Measurements from ENCODE around the gene ATG7. TPM values are rescaled to one million over a fixed set of nuclear protein-coding genes. Genes with fewer than 3 reads are reported as not detected.

Gene ATG7
- total RNA-seq, 1 donor: 92.4 TPM

DNA sequence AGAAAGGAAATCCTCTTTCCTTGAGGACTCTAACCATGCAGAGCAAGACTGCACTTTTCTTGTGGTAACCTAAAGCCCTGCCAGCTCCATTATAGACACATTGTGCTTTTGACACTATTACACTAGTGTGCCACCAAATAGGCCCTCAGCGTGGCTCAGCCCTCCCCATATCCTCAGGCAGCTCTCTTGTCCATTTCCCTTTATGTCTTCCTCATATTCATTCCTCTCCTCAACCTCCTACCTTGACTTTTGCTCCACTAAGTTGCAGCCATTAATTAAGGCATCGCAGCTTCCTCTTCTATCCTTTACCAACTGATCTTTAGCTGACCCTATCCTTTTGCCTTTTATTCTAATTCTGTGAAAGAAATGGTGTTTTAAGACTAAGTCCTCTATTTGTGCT is 3.7 kb downstream of the ATG7 start:
- Histone ChIP-seq H3K27me3 (ENCODE audit: insufficient read depth, low read length) (no peaks in the 10 kb centered on the region), H3K4me3 (ENCODE audit: low read length) (no peak overlapping the region), H3K9me3 (ENCODE audit: low read depth, low read length) (no peaks in the 10 kb centered on the region), H3K4me1 (ENCODE audit: insufficient read depth, low read length) (peaks cover 68% of the 10 kb centered on the region)

GRCh38 chr3:11276901-11277300 is 4.7 kb downstream of the ATG7 start:
- H3K27me3 ChIP-seq (ENCODE audit: insufficient read depth, low read length): no peaks in the 10 kb centered on the region
- no peak overlapping the region for H3K4me3 ChIP-seq (ENCODE audit: low read length)
- H3K4me1 ChIP-seq (ENCODE audit: insufficient read depth, low read length): peaks cover 72% of the 10 kb centered on the region
- no peaks in the 10 kb centered on the region for H3K9me3 ChIP-seq (ENCODE audit: low read depth, low read length)

- no peaks in the 10 kb centered on the region for H3K27me3 ChIP-seq (ENCODE audit: insufficient read depth, low read length)
- H3K4me3 ChIP-seq (ENCODE audit: low read length): no peak overlapping the region
- H3K4me1 ChIP-seq (ENCODE audit: insufficient read depth, low read length): peaks cover 63% of the 10 kb centered on the region
- no peaks in the 10 kb centered on the region for H3K9me3 ChIP-seq (ENCODE audit: low read depth, low read length)
Observed at GRCh38 chr3:11282250-11283138, 10.3 kb downstream of the ATG7 start.

GRCh38 chr3:11283139-11283475 is 10.9 kb downstream of the ATG7 start:
- H3K9me3 ChIP-seq (ENCODE audit: low read depth, low read length): no peaks in the 10 kb centered on the region
- H3K27me3 ChIP-seq (ENCODE audit: insufficient read depth, low read length): no peaks in the 10 kb centered on the region
- H3K4me1 ChIP-seq (ENCODE audit: insufficient read depth, low read length): peaks cover 68% of the 10 kb centered on the region
- H3K4me3 ChIP-seq (ENCODE audit: low read length): no peak overlapping the region

DNA sequence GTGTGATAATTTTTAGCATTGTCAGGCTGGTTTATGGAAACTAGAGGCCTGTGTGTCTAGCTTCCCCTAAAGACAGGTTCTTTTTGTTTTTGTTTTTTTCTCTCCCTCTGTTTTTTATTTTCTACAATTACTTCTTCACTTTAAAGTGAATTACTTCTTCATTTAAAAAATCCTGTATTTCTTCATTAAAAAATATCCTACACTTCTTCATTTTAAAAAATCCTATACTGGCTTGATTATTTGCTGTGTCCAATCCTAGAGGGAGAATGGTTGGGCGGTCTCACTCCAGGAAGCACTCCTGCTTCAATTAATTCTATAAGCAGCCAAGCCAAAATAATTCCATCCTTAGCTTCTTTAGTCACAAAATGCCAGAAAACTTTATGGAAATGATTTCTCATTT is 11.8 kb downstream of the ATG7 start:
- peaks cover 67% of the 10 kb centered on the region for H3K4me1 ChIP-seq (ENCODE audit: insufficient read depth, low read length)
- H3K27me3 ChIP-seq (ENCODE audit: insufficient read depth, low read length): no peaks in the 10 kb centered on the region
- H3K4me3 ChIP-seq (ENCODE audit: low read length): no peak overlapping the region
- no peaks in the 10 kb centered on the region for H3K9me3 ChIP-seq (ENCODE audit: low read depth, low read length)

- Histone ChIP-seq H3K27me3 (ENCODE audit: insufficient read depth, low read length) (no peaks in the 10 kb centered on the region), H3K9me3 (ENCODE audit: low read depth, low read length) (no peaks in the 10 kb centered on the region), H3K4me1 (ENCODE audit: insufficient read depth, low read length) (peaks cover 78% of the 10 kb centered on the region), H3K4me3 (ENCODE audit: low read length) (no peak overlapping the region)
Observed at GRCh38 chr3:11285471-11285870, 13.3 kb downstream of the ATG7 start.

- Histone ChIP-seq H3K4me1 (ENCODE audit: insufficient read depth, low read length) (peaks cover 78% of the 10 kb centered on the region), H3K27me3 (ENCODE audit: insufficient read depth, low read length) (no peaks in the 10 kb centered on the region), H3K4me3 (ENCODE audit: low read length) (no peak overlapping the region), H3K9me3 (ENCODE audit: low read depth, low read length) (no peaks in the 10 kb centered on the region)
Observed at GRCh38 chr3:11287404-11287803, 15.2 kb downstream of the ATG7 start.

DNA sequence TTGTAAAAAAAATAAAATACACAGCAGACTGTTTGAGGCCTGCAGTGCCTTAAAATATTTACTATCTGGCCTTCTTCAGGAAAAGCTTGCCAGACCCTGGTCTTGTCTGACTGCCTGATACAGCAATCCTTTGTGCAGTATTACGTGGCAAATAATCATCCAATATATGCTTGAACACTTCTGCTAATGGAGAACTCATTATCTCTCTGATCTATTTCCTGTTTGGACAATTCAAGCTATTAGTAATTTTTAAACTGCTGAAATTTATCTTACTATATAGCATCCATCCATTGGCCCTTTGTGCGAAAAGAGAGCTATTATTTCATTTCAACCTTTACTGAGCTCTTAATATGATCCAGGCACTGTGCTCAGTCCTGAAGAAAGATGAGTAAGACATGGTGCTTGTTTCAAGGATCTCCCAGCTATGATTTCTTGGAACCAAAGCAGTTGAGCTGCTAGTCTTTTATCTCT is 15.9 kb downstream of the ATG7 start:
- H3K4me1 ChIP-seq (ENCODE audit: insufficient read depth, low read length): peaks cover 71% of the 10 kb centered on the region
- no peak overlapping the region for H3K4me3 ChIP-seq (ENCODE audit: low read length)
- H3K9me3 ChIP-seq (ENCODE audit: low read depth, low read length): no peaks in the 10 kb centered on the region
- no peaks in the 10 kb centered on the region for H3K27me3 ChIP-seq (ENCODE audit: insufficient read depth, low read length)

- peaks cover 64% of the 10 kb centered on the region for H3K4me1 ChIP-seq (ENCODE audit: insufficient read depth, low read length)
- no peak overlapping the region for H3K4me3 ChIP-seq (ENCODE audit: low read length)
- no peaks in the 10 kb centered on the region for H3K27me3 ChIP-seq (ENCODE audit: insufficient read depth, low read length)
- H3K9me3 ChIP-seq (ENCODE audit: low read depth, low read length): no peaks in the 10 kb centered on the region
Observed at GRCh38 chr3:11288786-11289637, 16.8 kb downstream of the ATG7 start.

DNA sequence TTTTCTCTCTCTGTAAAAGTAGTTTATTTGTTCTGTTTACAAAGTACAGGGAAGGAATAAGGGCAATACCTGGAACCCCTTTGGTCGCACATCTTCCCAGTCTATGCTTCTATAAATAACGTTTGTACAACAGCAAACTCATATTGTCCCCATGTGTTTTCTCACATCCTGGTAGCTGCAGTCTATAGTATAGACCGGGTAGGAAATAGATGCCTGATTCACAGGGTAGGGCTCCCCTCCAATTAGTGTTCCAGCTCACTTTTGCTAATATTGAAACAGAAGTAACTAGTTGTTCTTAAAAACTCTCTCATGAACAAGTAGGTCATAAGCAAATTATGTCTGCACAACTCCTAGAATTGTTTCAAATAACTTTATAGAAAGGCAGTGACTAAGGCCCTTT is 17.7 kb downstream of the ATG7 start:
- H3K4me3 ChIP-seq (ENCODE audit: low read length): no peak overlapping the region
- H3K4me1 ChIP-seq (ENCODE audit: insufficient read depth, low read length): peaks cover 64% of the 10 kb centered on the region

DNA sequence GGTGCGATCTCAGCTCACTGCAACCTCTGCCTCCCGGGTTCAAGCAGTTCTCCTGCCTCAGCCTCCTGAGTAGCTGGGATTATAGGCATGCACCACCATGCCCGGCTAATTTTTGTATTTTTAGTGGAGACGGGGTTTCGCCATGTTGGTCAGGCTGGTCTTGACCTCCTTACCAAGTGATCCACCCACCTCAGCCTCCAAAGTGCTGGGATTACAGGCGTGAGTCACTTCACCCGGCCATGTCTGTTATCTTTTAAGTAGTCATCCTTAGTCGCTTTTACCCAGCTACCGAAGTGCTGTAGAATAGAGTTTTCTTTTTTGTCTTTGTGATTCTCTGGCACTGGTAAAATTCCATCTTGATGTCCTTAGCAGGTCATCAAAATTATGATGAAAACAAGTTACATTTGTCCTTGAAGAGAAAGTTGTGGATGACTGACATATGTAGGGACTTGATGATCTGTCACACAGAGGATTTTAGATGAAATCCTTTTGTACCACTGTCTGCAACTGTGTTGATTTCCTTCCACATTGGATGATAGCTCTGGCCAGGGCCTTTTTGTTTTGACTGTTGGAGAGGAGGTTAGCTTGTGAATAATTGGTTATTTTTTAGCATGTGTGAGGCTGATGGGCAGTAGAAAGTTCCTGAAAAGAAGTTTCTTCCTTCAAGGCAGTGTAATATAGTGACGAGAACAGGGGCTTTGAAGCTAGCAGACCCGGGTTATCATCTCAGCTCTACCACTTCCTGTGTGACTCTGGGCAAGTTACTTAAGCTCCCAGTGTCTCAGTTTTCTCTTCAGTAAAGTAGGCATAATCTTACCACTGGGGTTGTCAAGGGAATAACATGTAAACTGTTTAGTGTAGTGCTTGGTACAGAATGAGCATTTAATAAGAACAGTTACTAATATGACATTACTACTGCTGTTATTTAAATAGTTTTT is 18.8 kb downstream of the ATG7 start:
- H3K9me3 ChIP-seq (ENCODE audit: low read depth, low read length): no peaks in the 10 kb centered on the region
- H3K27me3 ChIP-seq (ENCODE audit: insufficient read depth, low read length): no peaks in the 10 kb centered on the region
- H3K4me3 ChIP-seq (ENCODE audit: low read length): no peak overlapping the region
- peaks cover 59% of the 10 kb centered on the region for H3K4me1 ChIP-seq (ENCODE audit: insufficient read depth, low read length)

More for the DNA sequence above, 17.7 kb downstream of the ATG7 start:
- Histone ChIP-seq H3K27me3 (ENCODE audit: insufficient read depth, low read length) (no peaks in the 10 kb centered on the region), H3K9me3 (ENCODE audit: low read depth, low read length) (no peaks in the 10 kb centered on the region)

GRCh38 chr3:11291808-11292207 is 19.6 kb downstream of the ATG7 start:
- no peaks in the 10 kb centered on the region for H3K9me3 ChIP-seq (ENCODE audit: low read depth, low read length)
- no peaks in the 10 kb centered on the region for H3K27me3 ChIP-seq (ENCODE audit: insufficient read depth, low read length)
- peaks cover 51% of the 10 kb centered on the region for H3K4me1 ChIP-seq (ENCODE audit: insufficient read depth, low read length)
- no peak overlapping the region for H3K4me3 ChIP-seq (ENCODE audit: low read length)

DNA sequence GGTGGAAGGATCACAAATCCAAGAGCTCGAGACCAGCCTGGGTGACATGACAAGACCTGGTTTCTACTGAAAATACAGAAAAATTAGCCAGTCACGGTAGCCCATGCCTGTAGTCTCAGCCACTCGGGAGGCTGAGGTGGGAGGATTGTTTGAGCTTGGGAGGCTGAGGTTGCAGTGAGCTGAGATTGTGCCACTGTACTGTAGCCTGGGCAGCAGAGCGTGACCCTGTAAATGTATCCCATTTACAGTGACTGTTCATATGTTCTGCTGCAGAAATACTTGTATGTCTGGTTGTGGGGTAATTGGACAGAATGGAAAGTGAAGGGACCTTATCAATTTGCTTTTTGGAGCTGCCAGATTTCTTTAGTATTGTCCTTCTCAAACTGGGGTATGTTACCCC is 24.9 kb downstream of the ATG7 start:
- no peaks in the 10 kb centered on the region for H3K27me3 ChIP-seq (ENCODE audit: insufficient read depth, low read length)
- H3K4me3 ChIP-seq (ENCODE audit: low read length): no peak overlapping the region
- peaks cover under 1% of the 10 kb centered on the region for H3K4me1 ChIP-seq (ENCODE audit: insufficient read depth, low read length)
- H3K9me3 ChIP-seq (ENCODE audit: low read depth, low read length): no peaks in the 10 kb centered on the region

DNA sequence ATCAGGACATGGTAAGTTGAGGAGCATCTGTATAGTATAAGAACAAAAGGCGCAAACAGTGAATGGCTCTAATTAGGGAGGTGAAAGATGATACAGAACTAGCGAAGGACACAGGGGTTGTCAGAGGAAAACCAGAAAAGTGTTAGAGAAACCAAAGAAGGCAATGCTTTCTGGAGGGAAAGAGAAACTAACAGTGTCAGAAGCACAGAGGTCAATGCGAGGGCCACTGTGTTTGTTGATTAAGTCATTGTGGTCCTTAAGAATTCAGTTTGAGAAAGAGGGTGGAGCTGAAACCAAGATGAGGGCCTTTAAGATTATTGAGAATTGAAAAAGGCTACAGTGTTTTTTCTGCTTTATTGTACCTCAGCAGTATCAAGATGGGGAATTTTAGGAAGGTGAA is 28.8 kb downstream of the ATG7 start:
- no peaks in the 10 kb centered on the region for H3K9me3 ChIP-seq (ENCODE audit: low read depth, low read length)
- no peak overlapping the region for H3K4me3 ChIP-seq (ENCODE audit: low read length)
- H3K4me1 ChIP-seq (ENCODE audit: insufficient read depth, low read length): peaks cover 8% of the 10 kb centered on the region
- H3K27me3 ChIP-seq (ENCODE audit: insufficient read depth, low read length): no peaks in the 10 kb centered on the region

Measured in mononuclear cell (primary cell).